H1 (cell line): Measurements from ENCODE around the gene LRTM2.

Experiments used
- CTCF ChIP-seq, 3 experiments: IDR thresholded peaks; 1 replicate in 2 of 3; 2 replicates in 1 of 3; pipeline versions ENCODE4 v1.5.1 to v1.6.1; 2011; ENCODE audit warnings: low read length in 3 of 3, mild to moderate bottlenecking in 3 of 3, inconsistent platforms in 2 of 3, low read depth in 1 of 3, moderate library complexity in 1 of 3; ENCODE audit not compliant: insufficient read depth in 1 of 3; ENCODE audit errors: control extremely low read depth in 1 of 3
- E2F6 ChIP-seq: IDR thresholded peaks from 2 replicates; pipeline ENCODE4 v1.6.1; 2012; ENCODE audit warnings: inconsistent platforms
- EGR1 ChIP-seq: IDR thresholded peaks from 2 replicates; pipeline ENCODE4 v1.6.1; 2011; ENCODE audit warnings: low read depth, low read length, borderline replicate concordance
- EP300 ChIP-seq, 2 experiments: IDR thresholded peaks; 1 replicate in 1 of 2; 2 replicates in 1 of 2; pipeline ENCODE4 v1.6.1; 2011 to 2012; ENCODE audit warnings: low read depth in 2 of 2, low read length in 2 of 2, mild to moderate bottlenecking in 2 of 2, borderline replicate concordance in 1 of 2, inconsistent platforms in 1 of 2, moderate library complexity in 1 of 2
- MAX ChIP-seq: IDR thresholded peaks from 2 replicates; pipeline ENCODE4 v1.6.1; 2012; ENCODE audit warnings: inconsistent platforms
- POLR2A ChIP-seq, 2 experiments: IDR thresholded peaks; 1 replicate in 1 of 2; 2 replicates in 1 of 2; pipeline ENCODE4 v1.6.1; 2011; ENCODE audit warnings: low read depth in 2 of 2, low read length in 2 of 2, mild to moderate bottlenecking in 2 of 2; ENCODE audit errors: control extremely low read depth in 1 of 2
- SUZ12 ChIP-seq: fragments of 200-600 bp; sonication (generic); IDR thresholded peaks from 2 replicates; pipeline ENCODE4 v1.6.1; 2012; ENCODE audit warnings: mild to moderate bottlenecking, inconsistent platforms, low read length, moderate library complexity, mixed read lengths
- TAF1 ChIP-seq: IDR thresholded peaks from 2 replicates; pipeline ENCODE4 v1.6.1; 2011; ENCODE audit warnings: mild to moderate bottlenecking, low read depth, low read length

GRCh38 chr12:1843641-1844005 is 23.3 kb downstream of the LRTM2 start:
- TF ChIP-seq MAX (no peak), CTCF (IDR thresholded peaks at IDR 0.05; ENCODE audit: control extremely low read depth in 1 of 3, insufficient read depth in 1 of 3, low read depth in 1 of 3, low read length in 3 of 3) (no peak), SUZ12 (no peak), POLR2A (IDR thresholded peaks at IDR 0.05; ENCODE audit: control extremely low read depth in 1 of 2, low read depth in 2 of 2, low read length in 2 of 2) (no peak), E2F6 (no peak), EP300 (IDR thresholded peaks at IDR 0.05; ENCODE audit: borderline replicate concordance in 1 of 2, low read depth in 2 of 2, low read length in 2 of 2) (no peak), EGR1 (no peak), TAF1 (no peak)
